Endothelial cell (in vitro differentiated cells): ENCODE measurements around the gene UHMK1. TPM values are rescaled to one million over a fixed set of nuclear protein-coding genes. Genes with fewer than 3 reads are reported as not detected.

Experiments
- DNase-seq: peaks from one replicate; pipeline ENCODE4 v3.0.0; 2021; ENCODE audit warnings: low spot score
- H3K27ac Mint-ChIP-seq: one replicate; pipeline ENCODE4 v1.8.0; 2021; ENCODE audit warnings: mixed read lengths, inconsistent platforms; ENCODE audit not compliant: unreplicated experiment
- H3K27me3 Mint-ChIP-seq: one replicate; pipeline ENCODE4 v1.8.0; 2021; ENCODE audit warnings: mild to moderate bottlenecking, moderate library complexity, mixed read lengths, inconsistent platforms; ENCODE audit not compliant: unreplicated experiment
- H3K36me3 Mint-ChIP-seq: one replicate; pipeline ENCODE4 v1.8.0; 2021; ENCODE audit warnings: mild to moderate bottlenecking, low read depth, mixed read lengths, inconsistent platforms; ENCODE audit not compliant: unreplicated experiment
- H3K4me1 Mint-ChIP-seq: one replicate; pipeline ENCODE4 v1.8.0; 2021; ENCODE audit warnings: mild to moderate bottlenecking, mixed read lengths, inconsistent platforms; ENCODE audit not compliant: unreplicated experiment
- H3K4me3 Mint-ChIP-seq: one replicate; pipeline ENCODE4 v1.8.0; 2021; ENCODE audit warnings: mild to moderate bottlenecking, mixed read lengths, inconsistent platforms; ENCODE audit not compliant: unreplicated experiment
- H3K9me3 Mint-ChIP-seq: one replicate; pipeline ENCODE4 v1.8.0; 2021; ENCODE audit warnings: mixed read lengths, inconsistent platforms; ENCODE audit not compliant: unreplicated experiment
- total RNA-seq: library from RNA; stranded (reverse); fragmentation: NEBNext Ultra II Directional; extraction: Animal tissue kit (Norgen Biotek cat#: 25700); gene quantifications from one replicate; pipeline ENCODE4 v1.2.1, GENCODE V29; 2021; ENCODE audit not compliant: unreplicated experiment
- TF ChIP-seq, protein P1 (sequence below): fragments of 200-600 bp; sonication (generic); IDR thresholded peaks from one replicate; pipeline ENCODE4 v1.5.0; 2021; ENCODE audit warnings: antibody characterized with exemption; ENCODE audit not compliant: unreplicated experiment

Gene UHMK1
- total RNA-seq, 1 donor from 2014 or later, result 17.8 TPM

DNA sequence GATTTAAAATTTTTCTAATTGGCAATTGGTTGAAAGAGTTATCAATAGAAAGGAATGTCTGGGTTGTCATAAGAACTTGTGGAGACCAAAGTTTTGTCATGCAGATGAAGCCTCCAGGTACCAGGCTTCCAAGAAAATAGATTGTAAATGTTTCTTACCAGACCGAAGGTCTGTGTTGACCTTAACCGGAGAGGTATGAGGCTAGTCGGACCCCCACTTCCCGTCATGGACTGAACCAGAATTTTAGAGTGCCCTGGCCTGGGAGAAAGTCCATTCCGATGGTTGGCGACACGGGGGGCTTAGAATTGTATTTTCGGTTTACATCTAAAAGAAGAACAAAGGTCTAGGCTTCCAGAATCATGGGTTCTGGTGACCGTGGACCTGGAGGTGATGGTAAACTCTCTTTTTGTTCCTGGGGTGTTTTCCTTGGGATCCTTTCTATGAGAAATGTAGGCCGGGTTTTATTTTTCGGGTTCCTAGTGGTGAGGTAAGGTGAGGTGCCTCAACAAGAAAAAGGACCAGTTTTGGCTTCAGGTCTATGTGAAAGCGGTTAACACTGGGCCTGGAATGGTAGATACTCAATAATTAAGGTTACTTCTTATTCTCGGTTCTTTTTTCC lies 405 bp upstream of the UHMK1 start:
- TF ChIP-seq, protein P1, sequence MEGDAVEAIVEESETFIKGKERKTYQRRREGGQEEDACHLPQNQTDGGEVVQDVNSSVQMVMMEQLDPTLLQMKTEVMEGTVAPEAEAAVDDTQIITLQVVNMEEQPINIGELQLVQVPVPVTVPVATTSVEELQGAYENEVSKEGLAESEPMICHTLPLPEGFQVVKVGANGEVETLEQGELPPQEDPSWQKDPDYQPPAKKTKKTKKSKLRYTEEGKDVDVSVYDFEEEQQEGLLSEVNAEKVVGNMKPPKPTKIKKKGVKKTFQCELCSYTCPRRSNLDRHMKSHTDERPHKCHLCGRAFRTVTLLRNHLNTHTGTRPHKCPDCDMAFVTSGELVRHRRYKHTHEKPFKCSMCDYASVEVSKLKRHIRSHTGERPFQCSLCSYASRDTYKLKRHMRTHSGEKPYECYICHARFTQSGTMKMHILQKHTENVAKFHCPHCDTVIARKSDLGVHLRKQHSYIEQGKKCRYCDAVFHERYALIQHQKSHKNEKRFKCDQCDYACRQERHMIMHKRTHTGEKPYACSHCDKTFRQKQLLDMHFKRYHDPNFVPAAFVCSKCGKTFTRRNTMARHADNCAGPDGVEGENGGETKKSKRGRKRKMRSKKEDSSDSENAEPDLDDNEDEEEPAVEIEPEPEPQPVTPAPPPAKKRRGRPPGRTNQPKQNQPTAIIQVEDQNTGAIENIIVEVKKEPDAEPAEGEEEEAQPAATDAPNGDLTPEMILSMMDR, result no peak
- H3K9me3 Mint-ChIP-seq, result no peaks in the 10 kb centered on the region
- H3K36me3 Mint-ChIP-seq, result peaks cover 16% of the 10 kb centered on the region
- H3K4me1 Mint-ChIP-seq, result peaks cover 22% of the 10 kb centered on the region
- peaks cover 9% of the 10 kb centered on the region for H3K27me3 Mint-ChIP-seq
- no peak for DNase-seq
- peak overlapping the region; percentile 90 for H3K4me3 Mint-ChIP-seq
- peak overlapping the region; percentile 84 for H3K27ac Mint-ChIP-seq

DNA sequence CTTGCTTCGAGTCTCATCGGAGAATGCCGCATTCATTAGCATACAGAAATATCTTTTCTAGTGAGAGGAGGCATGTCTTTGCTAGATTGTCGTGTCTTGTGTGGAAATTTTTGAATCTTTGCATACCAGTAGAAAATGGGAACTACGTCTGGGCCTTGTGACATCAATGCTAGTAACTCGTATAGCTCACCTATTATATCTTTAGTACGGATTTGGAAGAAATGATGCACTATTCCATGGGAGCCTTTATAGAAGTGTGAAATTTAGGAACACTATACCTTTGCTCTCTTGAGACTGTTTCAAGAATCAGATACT lies 835 bp downstream of the UHMK1 start:
- Mint-ChIP-seq H3K27me3 (peaks cover 9% of the 10 kb centered on the region), H3K4me3 (peak overlapping the region; percentile 100)
- DNase-seq, result no peak

DNA sequence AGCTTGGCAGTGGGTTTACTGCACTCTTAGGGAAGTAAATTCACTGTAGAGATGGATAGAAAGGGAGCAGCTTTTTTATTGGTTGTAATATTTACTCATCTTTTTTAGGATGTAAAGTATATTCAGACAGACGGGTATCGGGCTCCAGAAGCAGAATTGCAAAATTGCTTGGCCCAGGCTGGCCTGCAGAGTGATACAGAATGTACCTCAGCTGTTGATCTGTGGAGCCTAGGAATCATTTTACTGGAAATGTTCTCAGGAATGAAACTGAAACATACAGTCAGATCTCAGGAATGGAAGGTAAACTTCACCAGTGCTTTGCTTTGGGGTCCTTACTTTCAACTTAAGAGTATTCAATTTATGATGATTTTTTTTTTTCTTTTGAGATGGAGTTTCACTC lies 3.2 kb downstream of the UHMK1 start:
- Mint-ChIP-seq H3K4me1 (peaks cover 22% of the 10 kb centered on the region), H3K4me3 (no peak overlapping the region), H3K27ac (no peak overlapping the region), H3K9me3 (no peaks in the 10 kb centered on the region), H3K27me3 (peaks cover 9% of the 10 kb centered on the region), H3K36me3 (peaks cover 16% of the 10 kb centered on the region)
- TF ChIP-seq, protein P1, result no peak
- DNase-seq, result no peak

More for the DNA sequence above, 835 bp downstream of the UHMK1 start:
- peaks cover 22% of the 10 kb centered on the region for H3K4me1 Mint-ChIP-seq
- H3K27ac Mint-ChIP-seq, result peak overlapping the region; percentile 96
- TF ChIP-seq, protein P1, result no peak
- H3K9me3 Mint-ChIP-seq, result no peaks in the 10 kb centered on the region
- peaks cover 16% of the 10 kb centered on the region for H3K36me3 Mint-ChIP-seq

DNA sequence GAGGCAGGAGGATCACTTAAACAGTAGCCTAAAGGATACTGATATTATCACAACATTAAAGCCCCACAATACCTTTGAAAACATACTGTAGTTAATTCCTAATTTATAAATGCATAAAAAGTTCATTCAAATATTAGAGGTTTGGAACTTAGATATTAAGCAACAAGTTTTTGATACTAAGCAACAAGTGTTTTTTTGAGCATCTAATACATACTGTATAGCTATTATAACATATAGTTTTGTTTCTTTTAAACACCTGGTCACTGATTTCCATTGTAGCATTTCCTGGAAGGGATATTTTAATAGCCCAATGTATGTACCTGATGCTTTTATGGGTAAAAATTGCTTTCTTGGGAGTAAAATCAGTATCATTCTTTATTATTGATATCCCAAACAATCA lies 4.5 kb downstream of the UHMK1 start:
- H3K9me3 Mint-ChIP-seq, result no peaks in the 10 kb centered on the region
- peaks cover 22% of the 10 kb centered on the region for H3K4me1 Mint-ChIP-seq
- peaks cover 16% of the 10 kb centered on the region for H3K36me3 Mint-ChIP-seq
- TF ChIP-seq, protein P1, result no peak
- H3K27me3 Mint-ChIP-seq, result peaks cover 6% of the 10 kb centered on the region
- DNase-seq, result no peak
- H3K27ac Mint-ChIP-seq, result no peak overlapping the region
- H3K4me3 Mint-ChIP-seq, result no peak overlapping the region

DNA sequence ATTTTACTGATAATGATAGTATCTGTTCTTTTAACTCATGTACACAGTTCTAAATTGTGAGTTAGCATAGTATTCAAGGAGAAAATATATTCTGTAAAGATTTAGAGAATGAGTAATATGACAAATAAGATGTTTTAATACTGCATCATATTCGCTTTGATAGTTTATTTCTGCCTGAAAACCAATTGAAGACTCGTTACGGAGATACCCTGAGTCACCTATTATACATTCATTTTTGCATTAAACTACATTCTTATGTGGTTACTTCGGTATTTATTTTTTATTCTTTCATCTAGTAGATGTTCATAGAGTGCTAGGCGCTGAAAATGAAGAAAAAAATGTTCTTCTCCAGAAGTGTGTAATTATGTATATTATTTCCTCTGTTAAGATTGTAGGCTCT lies 5.3 kb downstream of the UHMK1 start:
- peaks cover 19% of the 10 kb centered on the region for H3K4me1 Mint-ChIP-seq
- H3K9me3 Mint-ChIP-seq, result no peaks in the 10 kb centered on the region
- TF ChIP-seq, protein P1, result no peak
- H3K4me3 Mint-ChIP-seq, result no peak overlapping the region
- no peak for DNase-seq
- H3K36me3 Mint-ChIP-seq, result peaks cover 20% of the 10 kb centered on the region
- H3K27me3 Mint-ChIP-seq, result peaks cover 6% of the 10 kb centered on the region
- H3K27ac Mint-ChIP-seq, result no peak overlapping the region
